HG03378 (cell line): ENCODE data around the gene ERI2.
A peak's percentile ranks its signal among the peaks of the same experiment; 100 is the strongest.

Experiments
- ATAC-seq: cut with Tn5 transposase; IDR thresholded peaks from one replicate; pipeline ENCODE4 v1.9.1; 2021; ENCODE audit warnings: mild to moderate bottlenecking, moderate library complexity; ENCODE audit not compliant: unreplicated experiment

ERI2 gene

DNA sequence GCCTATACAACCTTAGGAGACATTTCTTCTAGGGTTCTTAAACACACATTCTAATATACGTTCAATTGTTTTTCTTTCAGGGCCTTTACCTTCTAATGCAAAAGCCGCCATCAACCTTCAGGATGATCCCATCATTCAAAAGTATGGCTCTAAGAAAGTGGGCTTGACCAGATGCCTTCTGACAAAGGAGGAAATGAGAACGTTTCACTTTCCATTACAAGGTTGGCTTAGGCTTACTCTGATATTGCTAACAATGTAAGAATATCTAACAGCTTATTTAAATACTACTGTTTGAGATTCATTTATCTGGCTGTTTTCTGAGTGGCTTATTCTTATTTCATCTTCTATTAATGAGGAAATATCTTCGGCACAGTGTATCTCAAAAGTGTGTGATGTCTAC is 15.4 kb upstream of the ERI2 start:
- ATAC-seq, result no peak

DNA sequence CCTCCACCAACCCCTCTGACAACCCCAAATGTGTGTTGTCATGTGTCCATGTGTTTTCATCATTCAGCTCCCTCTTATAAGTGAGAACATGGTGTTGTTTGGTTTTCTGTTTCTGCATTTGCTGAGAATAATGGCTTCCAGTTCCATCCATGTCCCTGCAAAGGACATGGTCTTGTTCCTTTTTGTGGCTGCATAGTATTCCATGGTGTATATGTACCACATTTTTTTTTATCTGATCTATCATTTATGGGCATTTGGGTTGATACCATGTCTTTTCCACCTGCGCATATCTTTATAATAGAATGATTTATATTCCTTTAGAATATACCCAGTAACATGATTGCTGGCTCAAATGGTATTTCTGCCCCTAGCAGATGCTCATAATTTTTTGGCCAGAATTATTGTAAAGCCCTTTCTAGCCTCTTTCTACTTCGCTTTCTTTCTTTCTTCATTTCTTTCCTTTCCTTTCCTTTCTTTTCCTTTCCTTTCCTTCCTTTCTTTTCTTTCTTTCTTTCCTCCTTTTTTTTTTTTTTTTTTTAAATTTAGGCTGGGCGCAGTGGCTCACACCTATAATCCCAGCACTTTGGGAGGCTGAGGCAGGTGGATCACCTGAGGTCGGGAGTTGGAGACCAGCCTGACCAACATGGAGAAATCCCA is 12.8 kb upstream of the ERI2 start:
- ATAC-seq, result no peak

DNA sequence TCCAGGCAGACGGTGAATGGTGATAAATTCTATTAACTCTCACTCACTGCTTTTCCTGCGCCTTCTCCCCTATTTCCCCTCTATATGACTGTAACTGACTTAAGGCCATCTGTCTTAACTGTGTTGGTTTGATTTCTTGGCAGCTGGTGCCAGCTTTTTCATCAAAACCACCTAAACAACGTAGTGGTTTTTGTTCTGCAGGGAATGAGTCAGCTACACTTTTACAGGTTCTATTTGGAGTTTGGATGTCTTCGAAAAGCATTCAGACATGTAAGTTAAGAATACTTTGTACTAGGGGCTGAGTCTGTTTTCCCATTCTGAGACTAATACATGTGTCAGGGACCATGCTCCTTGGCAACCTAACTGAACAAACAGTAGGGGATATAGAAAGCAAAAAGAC is 8.5 kb upstream of the ERI2 start:
- no peak for ATAC-seq

DNA sequence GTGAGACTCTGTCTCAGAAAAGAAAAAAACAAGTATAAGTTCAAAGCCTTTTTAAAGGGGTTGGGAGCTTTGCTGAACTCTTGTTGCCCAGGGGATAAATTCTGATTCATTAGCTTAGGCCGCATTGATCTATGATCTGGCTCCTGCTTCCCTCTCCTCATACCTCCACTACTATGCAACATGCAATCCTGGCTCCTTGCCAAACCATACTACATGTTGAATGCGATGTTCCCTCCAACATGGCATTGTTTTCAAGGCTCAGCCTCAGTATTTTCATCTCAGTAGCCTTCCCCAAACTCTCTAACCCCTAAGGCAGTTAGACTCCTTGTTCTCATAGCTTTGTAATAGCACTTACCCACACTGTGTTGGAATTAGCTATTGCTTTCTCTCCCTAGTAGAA is 6.2 kb upstream of the ERI2 start:
- no peak for ATAC-seq

DNA sequence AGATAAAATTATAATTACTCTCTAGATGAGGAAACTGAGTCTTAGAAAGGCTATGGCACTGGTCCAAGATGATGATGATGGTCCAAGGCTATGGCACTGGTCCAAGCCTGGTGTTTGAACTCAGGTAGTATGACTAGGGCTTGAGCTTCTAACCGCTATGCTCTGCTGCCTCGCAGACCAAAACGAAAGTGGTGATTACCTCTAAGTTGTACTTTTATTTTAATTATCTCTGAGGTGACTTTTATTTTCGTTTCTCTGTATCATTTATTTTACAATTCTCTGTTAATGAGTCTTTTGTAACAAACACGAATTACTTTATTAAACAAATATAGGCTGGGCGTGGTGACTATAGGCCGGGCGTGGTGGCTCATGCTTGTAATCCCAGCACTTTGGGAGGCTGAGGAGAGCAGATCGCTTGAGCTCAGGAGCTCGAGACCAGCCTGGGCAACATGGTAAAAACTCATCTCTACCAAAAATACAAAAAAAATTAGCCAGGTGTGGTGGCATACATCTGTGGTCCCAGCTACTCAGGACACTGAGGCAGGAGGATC is 5.7 kb upstream of the ERI2 start:
- no peak for ATAC-seq

DNA sequence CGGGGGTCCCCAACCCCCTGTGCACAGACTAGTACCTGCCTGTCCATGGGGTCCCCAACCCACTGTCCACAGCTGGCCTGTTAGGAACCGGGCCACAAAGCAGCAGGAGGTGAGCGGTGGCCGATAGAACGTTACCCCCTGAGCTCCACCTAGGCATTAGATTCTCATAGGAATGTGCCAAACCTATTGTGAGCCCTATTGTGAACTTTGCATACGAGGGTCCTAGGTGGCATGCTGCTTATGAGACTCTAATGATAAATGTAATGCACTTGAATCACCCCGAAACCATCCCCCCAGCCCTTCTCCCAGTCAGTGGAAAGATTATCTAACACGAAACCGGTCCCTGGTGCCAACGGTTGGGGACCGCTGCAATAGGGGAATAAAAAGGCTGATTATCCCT is 1.6 kb upstream of the ERI2 start:
- no peak for ATAC-seq

DNA sequence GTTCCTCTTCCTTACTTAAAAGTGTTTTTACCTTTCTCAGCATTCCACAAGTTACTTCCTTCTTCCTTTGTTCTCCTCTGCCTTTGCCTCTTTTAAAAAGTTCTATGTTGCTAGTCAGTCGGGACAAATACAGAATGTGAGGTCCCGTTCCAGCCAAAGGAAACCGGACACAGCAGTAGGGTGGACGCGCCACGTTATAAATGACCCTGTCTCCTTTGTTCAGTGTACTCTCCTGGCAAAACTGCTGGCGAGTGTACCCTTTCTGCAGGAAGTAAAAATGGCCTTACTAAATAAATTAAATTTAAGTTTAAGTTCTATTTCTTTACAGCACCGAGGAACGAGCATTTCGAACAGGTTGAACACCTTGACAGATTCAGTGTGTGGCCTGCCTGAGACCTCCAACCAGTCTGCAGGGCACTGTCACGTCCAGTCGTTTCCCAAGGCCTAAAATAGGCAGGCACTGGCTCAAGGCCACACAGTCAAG is 546 bp downstream of the ERI2 start:
- peak; percentile 24 for ATAC-seq

DNA sequence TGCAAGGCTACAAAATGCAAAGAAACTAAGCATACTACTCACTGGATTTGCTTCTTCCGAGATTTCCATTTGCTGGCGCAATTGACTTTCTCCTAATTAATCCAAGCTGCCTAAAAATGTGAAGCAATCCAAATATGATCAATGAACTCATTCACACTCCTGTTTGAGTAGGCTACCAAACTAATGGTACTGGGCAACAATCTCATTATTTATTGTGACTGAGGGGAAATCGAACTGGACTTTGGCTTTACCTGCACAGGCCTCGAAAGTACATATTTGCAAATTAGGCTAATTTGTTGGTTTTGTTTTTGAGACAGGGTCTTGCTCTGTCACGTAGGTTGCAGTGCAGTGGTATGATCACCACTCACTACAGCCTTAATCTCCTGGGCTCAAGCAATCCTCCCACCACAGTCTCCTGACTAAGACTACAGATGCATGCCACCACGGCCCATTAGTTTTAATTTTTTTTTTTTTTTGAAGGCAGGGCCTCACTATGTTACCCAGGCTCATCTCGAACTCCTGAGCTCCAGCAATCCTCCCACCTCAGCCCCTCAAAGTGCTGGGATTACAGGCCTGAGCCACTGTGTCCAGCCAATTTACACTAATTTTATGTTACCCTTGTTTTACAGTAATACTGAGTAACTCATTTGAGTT is 2.6 kb downstream of the ERI2 start:
- no peak for ATAC-seq

DNA sequence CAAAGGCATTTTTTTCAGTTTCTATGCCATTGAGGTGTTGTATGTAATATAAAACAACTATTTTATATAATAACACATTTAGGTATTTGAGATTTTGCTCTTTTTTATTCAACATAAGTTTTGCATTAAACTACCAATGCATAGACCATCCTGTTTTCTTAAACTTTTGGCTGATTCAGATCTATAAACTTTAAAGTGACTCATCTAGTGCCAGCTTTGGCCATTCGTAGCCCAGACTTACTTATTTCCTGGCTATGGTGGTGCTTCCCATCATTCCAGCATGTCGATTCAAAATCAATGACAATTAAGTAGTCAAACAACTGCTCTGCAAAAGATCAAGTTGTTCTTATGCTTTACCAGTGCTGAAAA is 3.1 kb downstream of the ERI2 start:
- no peak for ATAC-seq

DNA sequence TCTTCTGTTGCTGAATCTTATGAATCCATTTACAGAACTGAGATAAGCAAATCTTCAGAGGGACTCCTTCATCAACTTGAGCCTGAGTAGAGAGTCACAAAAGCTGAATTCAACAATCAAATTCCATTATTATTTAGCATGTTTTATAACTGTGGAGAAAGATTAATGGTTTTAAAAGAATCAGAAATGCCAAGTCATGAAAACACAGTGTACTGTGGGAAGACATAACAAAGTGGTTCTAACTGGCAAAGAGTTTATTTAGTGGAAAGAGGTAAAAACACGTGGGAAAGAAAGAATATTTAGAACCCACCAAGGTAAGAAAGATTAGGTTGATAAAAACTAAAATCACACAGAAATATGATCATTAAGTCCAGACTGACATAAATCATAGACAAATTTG is 5.0 kb downstream of the ERI2 start:
- no peak for ATAC-seq

DNA sequence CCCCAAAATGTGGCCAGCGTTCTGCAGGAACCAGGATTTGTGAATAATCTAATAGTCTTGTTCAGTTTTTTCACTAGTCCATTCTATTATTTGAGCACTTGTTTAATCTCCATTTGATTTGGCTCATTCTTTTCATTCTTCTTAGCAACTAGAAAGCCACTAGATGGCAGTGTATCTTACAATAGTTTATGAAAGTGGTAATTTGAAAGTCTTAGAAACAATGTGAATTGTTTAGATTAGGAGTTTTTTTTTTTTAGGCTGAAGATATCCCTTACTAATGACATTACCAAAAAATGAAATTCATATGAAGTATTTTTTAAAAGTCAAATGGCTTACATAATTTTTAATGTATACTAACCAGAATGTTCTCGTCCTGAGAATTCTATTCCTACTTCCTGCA is 6.7 kb downstream of the ERI2 start:
- no peak for ATAC-seq

DNA sequence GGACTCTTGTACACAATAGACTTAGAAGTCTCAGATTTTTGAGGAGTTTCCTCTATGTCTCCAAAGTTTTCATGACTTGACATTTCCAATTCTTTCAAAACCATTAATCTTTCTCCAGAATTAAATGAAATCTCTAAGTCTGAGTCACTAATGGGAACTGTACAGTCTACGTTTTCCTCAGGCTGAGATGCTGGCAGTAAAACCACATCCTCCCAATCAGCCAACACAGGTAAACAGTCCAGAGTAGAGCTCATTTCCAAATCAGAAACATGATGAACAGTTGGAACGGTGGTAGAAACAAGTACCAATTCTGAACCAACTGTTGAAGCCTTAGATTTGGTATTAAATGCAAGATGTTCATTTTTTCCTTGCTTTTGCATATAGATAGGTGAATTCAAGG is 7.9 kb downstream of the ERI2 start:
- no peak for ATAC-seq

DNA sequence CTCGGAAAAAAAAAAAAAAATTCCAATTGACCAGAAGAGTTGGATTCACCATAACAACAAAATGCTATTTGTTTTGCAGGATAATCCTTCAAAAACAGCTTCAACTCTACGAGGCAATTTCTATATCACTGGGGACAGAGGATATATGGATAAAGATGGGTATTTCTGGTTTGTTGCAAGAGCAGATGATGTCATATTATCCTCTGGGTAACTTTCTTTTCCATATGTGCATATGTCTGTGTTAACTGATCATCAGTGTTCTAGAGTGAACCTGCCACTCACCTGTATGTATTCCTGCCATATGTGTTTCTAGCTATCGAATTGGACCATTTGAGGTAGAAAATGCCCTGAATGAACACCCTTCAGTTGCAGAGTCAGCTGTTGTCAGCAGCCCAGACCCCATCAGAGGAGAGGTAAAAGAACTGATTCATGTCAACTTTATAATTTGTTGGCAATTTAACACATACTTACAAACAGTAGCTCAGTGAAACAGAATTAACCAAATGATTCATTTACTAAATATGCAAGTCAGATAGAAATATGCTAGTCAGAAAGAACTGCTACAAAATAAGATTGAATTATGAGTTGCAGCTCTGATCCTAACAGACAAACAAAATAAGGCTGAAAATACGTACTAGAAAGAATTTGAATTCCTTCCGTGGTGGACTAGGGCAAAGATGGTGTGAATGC is 14.2 kb downstream of the ERI2 start:
- ATAC-seq, result no peak

DNA sequence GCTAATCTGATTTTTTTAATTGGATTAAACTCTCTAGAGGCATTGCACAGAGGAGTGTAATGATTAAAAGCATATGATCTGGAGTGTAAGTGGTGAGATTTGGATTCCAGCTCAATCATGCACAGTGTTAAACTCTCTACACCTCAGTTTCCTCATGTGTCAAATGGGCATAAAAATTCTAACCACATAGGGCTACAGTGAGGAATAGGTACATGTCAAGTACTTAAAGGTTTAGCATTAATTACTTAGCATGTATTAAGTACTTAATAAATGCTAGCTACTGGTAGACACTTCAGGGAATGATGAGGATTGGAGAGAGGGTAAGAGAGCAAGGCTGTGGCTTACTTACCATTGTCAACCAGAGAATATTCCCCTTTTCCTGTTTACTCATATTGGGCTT is 17.1 kb downstream of the ERI2 start:
- ATAC-seq, result no peak

DNA sequence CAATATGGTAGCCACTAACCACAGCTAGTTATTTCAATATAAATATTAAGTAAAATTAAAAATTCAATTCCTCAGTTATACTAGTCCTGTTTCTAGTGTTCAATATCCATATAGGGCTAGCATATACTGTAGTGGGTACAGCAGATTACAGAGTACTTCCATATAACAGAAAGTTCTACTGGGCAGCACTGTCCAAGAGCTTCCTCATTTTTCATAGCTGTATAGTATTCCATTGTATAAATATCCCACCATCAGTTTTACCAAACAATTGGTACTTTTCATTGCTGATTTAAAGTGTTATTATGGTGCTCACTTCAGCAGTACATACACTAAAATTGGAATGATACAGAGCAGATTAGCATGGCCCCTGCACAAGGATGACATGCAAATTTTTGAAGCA is 22.1 kb downstream of the ERI2 start:
- no peak for ATAC-seq

DNA sequence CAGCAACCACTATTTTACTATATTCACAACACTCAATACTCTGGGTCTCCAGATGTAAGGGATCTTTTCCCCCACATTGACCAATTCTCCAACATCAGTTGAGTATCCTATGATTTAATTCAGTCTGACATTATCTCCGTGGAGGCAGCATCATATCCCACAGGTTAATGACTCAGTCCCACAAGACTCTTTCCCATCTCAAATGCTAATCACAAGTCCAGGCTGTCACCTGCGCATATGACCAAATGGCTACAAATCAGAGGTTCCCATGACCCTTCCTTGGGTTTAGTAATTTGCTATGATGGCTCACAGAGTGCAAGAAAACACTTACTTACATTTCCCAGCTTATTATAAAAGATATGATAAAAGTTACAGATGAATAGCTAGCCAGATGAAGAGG is 23.8 kb downstream of the ERI2 start:
- no peak for ATAC-seq

DNA sequence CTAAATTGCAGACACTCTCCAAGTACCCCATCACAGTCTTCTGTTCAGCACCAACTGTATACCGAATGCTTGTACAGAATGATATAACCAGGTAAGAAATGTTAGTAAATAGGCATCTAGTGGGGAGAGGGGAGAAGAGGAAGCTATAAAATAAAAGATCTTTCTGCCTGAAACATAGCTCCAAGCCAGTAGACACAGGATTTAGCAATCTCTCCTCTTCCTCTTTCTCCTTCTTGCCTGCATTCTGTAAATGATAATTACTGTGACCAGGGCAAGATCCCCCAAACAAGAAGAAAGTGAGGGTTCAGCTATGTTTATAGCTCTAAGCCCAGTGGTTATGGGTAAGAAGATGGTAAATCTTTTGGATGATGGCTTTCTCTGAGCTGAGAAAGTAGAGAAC is 24.6 kb downstream of the ERI2 start:
- ATAC-seq, result no peak

DNA sequence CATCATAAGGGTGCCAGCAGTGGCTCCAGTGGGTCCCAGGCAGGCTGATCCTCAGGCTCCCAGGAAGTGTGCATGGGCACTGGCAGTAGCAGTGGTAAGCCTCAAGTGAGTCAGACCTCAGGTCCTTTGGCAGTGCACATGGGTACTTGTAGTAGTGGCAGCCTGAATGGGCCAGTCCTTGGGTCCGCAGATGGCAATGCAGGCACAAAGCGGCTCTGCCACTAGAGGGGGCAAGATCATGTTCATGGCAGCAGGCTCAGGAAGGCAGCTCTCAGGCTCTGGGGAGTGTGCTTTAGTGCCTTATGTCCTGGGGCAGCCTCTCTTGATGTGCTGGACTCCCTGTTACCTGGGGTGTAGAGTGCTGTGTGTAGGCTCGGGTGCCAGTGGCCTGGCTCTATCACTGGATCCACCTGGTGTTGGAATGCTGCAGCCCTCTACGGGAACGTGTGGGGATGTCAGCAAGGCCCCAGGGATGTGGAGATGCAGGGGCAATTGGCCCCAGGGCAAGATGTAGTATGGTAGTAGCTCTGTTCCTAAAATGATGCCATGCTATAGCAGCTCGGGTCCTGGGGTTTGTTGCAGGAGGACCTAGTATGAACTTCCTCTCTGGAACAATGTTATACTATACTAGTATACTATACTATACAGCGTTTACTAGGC is 31.4 kb downstream of the ERI2 start:
- no peak for ATAC-seq

DNA sequence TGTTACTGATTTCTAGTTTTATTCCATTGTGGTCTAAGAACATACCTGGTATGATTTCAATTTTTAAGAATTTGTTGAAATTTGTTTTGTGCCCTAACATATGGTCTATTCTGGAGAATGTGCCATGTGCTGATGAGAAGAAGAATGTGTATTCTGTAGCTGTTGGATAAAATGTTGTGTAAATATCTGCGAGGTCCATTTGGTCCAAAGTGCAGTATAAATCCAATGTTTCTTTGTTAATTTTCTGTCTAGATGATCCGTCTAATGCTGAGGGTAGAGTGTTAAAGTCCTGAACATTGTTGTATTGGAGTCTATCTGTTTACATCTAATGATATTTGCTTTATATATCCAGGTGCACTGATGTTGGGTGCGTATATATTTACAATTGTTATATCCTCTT is 32.6 kb downstream of the ERI2 start:
- ATAC-seq, result no peak

DNA sequence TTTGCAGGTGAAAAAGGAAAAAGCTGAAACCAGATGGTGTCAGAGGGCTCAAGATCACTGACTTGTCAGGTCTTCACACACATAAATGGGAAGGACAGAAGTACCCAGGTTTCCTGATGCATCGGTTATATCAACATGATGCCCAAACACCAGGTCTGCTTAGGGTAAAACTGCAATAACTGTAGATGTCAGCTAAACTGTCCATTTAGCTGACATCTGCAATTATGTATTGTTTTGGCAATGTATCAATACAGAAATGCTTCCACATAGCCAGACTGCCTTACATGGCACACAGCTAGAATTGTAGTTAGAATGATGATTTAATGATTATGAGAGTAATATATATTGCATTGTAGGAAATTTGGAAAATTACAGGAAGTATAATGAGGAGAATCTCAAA is 37.5 kb downstream of the ERI2 start:
- ATAC-seq, result no peak

DNA sequence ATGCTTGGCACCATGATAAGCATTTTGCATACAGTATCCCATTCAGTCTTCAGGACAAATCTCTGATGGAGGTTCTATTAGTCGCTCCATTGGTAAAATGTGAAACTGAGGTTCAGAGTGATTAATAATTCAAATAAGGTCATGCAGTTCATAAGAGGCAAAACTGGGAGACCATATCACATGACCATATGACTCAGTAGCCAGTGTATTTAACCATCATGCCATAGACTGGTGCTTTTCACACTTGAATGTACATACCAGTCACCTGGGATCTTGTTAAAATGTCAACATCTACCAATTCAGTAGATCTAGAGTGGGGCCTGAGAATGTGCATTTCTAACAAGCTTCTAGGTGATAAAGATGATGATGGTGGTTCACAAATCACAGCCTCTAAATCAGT is 38.2 kb downstream of the ERI2 start:
- no peak for ATAC-seq

DNA sequence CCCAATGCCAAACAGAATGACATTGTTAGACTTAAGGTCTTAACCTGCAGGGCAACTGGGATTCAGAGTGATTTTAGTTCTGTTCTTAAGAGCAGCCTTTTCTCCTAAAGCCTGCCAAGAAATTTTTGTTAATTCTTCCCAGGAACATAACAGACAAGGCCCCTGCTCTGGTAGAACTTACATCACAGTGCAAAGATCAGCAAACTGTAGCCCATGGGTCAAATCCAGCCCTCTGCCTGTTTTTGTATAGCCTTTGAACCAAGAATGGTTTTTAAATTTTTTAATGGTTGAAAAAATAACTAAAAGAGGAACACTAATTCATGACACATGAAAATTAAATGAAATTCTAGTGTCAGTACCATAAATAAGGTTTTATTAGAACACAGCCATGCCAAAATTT is 38.7 kb downstream of the ERI2 start:
- no peak for ATAC-seq
